ENCODE results near the gene SERPINA4. TPM values are rescaled to one million over a fixed set of nuclear protein-coding genes. Genes with fewer than 3 reads are reported as not detected.

Gene SERPINA4
- total and polyA plus RNA-seq, 2 of the 13 experiments (the other 11 are each of a cell fraction or from before 2014, with no cell fraction given) = 39.1 to 57.8 TPM

- TF ChIP-seq ZNF574 (CRISPR knock-in tag; IDR thresholded peaks at IDR 0.05) (0 out of 2 replicates have a peak, but pooled peaks have one; percentile 6), HOXA3 (CRISPR knock-in tag; IDR thresholded peaks at IDR 0.05) (peak; percentile 15; the same call in 1 of the 2 replicates), MTERF4 (CRISPR knock-in tag; IDR thresholded peaks at IDR 0.05) (0 out of 2 replicates have a peak, but pooled peaks have one; percentile 41), TBX2 (CRISPR knock-in tag; IDR thresholded peaks at IDR 0.05; ENCODE audit: borderline replicate concordance) (peak; percentile 58; the same call in 1 of the 2 replicates), THYN1 (CRISPR knock-in tag; IDR thresholded peaks at IDR 0.05; ENCODE audit: borderline replicate concordance, low read depth) (0 out of 2 replicates have a peak, but pooled peaks have one; percentile 41), ZNF383 (CRISPR knock-in tag; IDR thresholded peaks at IDR 0.05; ENCODE audit: borderline replicate concordance) (peak; percentile 44; the same call in 1 of the 2 replicates), ZNF761 (CRISPR knock-in tag; conservative IDR thresholded peaks at IDR 0.05) (0 out of 2 replicates have a peak, but pooled peaks have one; percentile 76), ZNF121 (CRISPR knock-in tag; IDR thresholded peaks at IDR 0.05) (peak; percentile 32; the same call in 1 of the 2 replicates), HMGXB3 (CRISPR knock-in tag; IDR thresholded peaks at IDR 0.05; ENCODE audit: borderline replicate concordance) (0 out of 2 replicates have a peak, but pooled peaks have one; percentile 57), ZC3H13 (CRISPR knock-in tag; IDR thresholded peaks at IDR 0.05) (0 out of 2 replicates have a peak, but pooled peaks have one; percentile 48), GTF3A (CRISPR knock-in tag; conservative IDR thresholded peaks at IDR 0.05) (no peak), ZNF609 (CRISPR knock-in tag; IDR thresholded peaks at IDR 0.05; ENCODE audit: borderline replicate concordance) (peak; percentile 49), TGIF2 (CRISPR knock-in tag; IDR thresholded peaks at IDR 0.05) (no peak; the same call in 1 of the 2 replicates)
These were observed 20.1 kb downstream of the SERPINA4 start, which contains the start of gene SERPINA5 (continued) for GRCh38 chr14:94581127-94581999.

Data from HepG2 (cell line).